ENCODE measurements around the gene ITGA11.

Gene ITGA11

DNA sequence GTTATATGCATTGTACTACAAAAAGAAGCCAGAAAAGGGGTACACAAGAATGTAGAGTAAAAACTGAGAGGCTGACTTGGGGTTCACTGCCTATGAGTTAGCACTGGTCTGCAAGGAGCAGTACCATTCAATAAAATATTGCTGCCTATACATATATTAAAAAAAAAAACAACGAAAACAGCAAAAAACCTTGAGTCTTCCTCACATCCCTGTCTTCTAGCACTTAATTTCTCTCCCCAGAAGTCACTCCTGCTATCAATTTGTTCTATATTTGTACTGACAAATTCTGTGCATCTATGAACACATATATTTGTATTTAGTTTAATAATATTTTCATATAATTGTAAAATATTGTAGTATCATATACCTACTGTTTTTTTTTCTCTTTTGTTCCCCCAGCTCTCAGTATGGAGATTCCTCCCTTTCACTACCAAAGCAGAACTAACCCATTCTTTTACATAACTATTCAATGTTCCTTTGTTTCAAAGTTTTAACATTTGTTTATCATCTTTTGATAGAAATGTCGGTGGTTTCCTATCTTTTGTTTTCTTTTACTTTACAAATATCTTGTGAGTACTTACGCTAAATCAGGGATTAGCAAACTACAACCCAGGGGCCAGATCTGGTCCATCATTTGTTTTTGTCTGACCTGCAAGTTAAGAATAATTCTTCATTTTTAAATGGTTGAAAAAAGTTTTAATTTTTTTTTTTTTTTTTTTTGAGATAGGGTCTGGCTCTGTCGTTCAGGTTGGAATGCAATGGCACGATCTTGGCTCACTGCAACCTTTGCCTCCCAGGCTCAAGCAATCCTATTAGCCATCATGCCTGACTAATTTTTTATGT lies 169.2 kb downstream of the ITGA11 start:
- DNase-seq: no peak

DNA sequence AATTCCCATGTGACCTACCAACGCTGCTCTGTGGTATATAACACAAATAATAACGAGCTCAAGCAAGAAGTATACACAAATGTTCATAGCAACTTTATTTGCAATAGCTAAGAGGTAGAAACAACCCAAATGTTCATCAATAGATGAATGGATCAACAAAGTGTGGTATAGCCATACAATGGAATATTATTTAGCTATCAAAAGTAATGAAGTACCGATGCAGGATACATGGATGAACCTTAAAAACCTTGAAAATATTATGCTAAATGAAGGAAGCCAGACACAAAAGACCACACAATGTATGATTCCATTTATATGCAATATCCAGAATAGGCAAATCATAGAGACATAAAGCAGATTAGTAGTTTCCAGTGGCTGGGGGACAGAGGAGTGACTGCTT lies 170.0 kb downstream of the ITGA11 start:
- DNase-seq: no peak

DNA sequence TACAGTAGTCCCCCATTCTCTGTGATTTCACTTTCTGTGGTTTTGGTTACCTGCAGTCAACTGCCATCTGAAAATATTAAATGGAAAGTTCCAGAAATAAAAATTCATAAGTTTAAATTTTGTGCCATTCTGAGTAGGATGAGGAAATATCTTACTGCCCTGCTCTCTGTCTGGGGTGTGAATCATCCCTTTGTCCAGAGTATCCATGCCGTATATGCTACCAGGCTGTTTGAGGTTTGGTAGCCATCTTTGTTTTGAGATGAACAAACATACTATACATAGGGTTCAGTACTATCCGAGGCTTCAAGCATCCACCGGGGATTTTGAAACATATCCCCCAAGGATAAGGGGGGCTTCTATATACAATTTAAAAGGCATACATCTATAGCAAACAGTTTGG lies 170.7 kb downstream of the ITGA11 start:
- DNase-seq: no peak

DNA sequence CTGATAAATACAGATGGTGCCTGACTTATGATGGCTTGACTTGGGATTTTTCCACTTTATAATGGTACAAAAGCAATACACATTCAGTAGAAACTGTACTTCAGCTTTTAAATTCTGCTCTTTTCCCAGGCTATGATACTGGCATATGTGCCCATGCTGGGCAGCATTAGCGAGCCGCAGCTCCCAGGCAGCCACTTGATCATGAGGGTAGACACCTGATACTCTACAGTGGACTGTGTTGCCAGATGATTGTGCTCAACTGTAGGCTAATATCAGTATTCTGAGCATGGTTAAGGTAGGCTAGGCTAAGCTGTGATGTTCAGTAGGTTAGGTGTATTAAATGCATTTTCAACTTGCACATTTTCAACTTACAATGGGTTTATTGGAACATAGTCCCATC lies 172.1 kb downstream of the ITGA11 start:
- DNase-seq: no peak

DNA sequence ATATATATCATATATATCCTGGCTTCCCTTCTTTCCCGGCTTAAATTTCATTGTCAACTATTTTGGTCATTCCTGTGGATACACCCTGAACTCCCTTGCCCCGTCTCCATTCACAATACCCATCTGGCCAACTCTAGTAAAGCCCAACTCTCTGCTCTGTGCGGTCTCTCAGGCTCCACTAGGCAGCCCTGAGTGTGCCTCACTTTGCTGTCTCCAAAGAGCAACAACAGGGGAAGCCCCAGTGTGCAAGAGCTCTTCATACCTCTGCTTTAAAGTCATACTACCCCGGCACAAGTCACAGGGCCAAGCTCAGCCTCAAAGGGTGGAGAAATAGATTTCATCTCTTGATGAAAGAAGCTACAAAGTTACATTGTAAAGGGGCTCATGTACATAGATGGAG lies 173.3 kb downstream of the ITGA11 start:
- DNase-seq: peak in 1 of 5 experiments; percentile 9

DNA sequence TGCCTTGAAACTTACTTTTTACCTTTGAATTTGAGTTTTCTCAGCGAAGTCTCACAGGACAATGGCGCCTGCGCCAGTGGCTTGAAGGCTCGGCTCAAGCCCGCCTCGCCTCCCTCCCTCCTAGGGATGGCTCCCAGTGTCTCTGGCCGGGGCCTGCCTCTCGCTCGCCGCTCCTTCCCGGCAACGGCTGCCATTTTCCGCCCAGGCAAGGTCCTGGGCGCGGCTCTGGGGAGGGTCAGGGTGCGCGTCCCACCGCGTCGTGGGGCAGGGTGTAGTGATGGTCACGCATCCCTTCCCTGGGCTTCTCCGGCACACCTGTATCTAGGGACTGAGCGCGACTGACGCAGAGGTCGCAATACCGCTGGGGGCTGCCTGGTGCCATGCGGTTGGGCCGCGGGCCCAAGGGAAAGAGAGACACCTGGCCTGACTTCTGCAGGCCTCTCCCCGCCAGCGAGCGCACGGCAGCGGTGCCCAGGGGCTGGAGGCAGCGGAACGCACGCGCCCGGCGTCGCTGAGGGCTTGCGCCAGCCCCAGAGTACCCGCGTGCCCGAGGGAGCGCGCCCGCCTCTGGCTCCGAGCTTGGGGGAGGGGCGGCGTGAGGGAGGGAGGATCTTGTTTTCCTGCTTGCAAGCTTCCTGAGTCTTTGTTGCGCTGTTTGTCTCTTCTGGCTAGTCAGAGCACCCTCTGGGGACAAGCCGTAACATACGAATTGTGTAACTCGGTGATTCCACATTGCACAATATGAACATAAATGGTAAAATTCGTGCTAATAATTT lies 175.1 kb downstream of the ITGA11 start:
- peak in 4 of 5 experiments; percentile 23 to 67 (median 36) for DNase-seq

DNA sequence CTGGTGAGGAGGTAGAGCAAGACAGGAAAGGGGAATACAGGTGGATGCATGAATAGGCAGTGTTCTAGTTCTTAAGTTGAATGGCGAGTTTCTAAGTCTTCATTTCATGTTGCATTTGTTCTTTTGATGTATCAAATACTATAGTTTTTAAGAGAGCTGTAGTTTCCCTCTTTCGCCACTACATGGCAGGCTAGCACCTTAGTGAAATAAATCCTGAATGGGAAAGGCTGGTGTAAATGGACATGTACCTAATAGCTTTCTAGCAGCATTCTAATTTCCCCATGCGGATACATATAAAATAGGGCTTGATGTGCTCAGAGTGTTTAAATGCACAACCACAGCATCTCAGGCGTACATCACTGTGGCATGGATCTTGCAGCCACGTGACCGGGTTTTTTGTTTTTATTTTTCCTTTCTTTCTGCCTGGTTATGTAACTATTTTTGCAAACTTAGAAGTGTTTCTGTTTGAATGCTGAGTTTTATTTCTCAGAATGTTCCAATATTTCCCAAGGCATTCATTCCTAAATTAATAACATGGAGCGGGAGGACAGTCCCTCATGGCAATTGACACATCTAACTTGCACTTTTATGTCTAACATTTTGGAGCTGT lies 178.9 kb downstream of the ITGA11 start:
- DNase-seq: peak in 2 of 5 experiments; percentile 14 to 58

DNA sequence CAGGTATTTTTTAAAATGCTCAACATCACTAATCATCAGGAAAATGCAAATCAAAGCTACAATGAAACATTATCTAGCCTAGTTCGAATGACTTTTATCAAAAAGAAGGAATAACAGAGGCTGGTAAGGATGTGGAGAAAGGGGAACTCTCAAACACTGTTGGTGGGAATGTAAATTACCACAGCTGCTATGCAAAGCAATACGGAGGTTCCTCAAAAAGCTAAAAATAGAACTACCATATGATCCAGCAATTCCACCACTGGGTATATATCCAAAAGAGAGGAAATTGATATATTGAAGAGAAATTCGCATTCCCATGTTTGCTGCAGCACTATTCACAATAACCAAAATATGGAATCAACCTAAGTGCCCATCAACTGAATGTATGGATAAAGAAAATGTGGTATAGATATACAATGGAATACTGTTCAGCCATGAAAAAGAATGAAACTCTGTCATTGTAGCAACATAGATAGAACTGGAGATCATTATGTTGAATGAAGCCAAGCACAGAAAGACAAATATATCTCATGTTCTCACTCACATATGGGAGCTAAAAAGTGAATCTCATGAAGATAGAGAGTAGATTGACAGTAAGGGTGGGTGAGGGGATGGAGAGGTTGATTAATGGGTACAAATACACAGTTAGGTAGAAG lies 182.8 kb downstream of the ITGA11 start:
- no peak for DNase-seq

All from T-helper 2 cell (primary cell).